MCF 10A (cell line): ENCODE data around the gene IGFLR1. TPM values are rescaled to one million over a fixed set of nuclear protein-coding genes. Genes with fewer than 3 reads are reported as not detected.

ENCODE experiments used
- BruUV-seq: library from RNA; stranded (reverse); fragments of 400-500 nt; replicated peaks from 2 replicates; lab custom pipeline; 2021; lab: Mats Ljungman, UMichigan
- CTCF ChIA-PET: fragments of 300-600 bp; sonication (Branson Sonifier 250); formaldehyde crosslinking; extraction: SDS; loops from one replicate; lab custom pipeline; 2021; ENCODE audit warnings: antibody characterized with exemption, inconsistent platforms; lab: Yijun Ruan, JAX
- POLR2A ChIA-PET: fragments of 300-600, 350-650 bp; sonication (Branson Sonifier 250); formaldehyde crosslinking; extraction: SDS; loops from one replicate; lab custom pipeline; 2020; ENCODE audit warnings: antibody characterized with exemption, inconsistent platforms; lab: Yijun Ruan, JAX
- DNase-seq: peaks from one replicate; pipeline ENCODE4 v3.0.0-alpha.2; 2018; ENCODE audit not compliant: unreplicated experiment
- H3K27ac Mint-ChIP-seq: one replicate; pipeline ENCODE4 v1.8.0; 2022; ENCODE audit warnings: mild to moderate bottlenecking, low read depth, mixed read lengths; ENCODE audit not compliant: unreplicated experiment
- H3K27me3 Mint-ChIP-seq: one replicate; pipeline ENCODE4 v1.8.0; 2022; ENCODE audit warnings: mixed read lengths; ENCODE audit not compliant: insufficient read depth, unreplicated experiment
- H3K36me3 Mint-ChIP-seq: one replicate; pipeline ENCODE4 v1.8.0; 2022; ENCODE audit warnings: mild to moderate bottlenecking, moderate library complexity, mixed read lengths; ENCODE audit not compliant: insufficient read depth, unreplicated experiment
- H3K4me1 Mint-ChIP-seq: one replicate; pipeline ENCODE4 v1.8.0; 2022; ENCODE audit warnings: mixed read lengths; ENCODE audit not compliant: insufficient read depth, unreplicated experiment
- H3K4me3 Mint-ChIP-seq: one replicate; pipeline ENCODE4 v1.8.0; 2022; ENCODE audit warnings: mild to moderate bottlenecking, moderate library complexity, mixed read lengths; ENCODE audit not compliant: unreplicated experiment
- H3K9me3 Mint-ChIP-seq: one replicate; pipeline ENCODE4 v1.8.0; 2022; ENCODE audit warnings: mixed read lengths; ENCODE audit not compliant: unreplicated experiment
- CTCF ChIP-seq: fragments of 200-600 bp; IDR thresholded peaks from one replicate; pipeline ENCODE4 v1.8.0; 2022; ENCODE audit warnings: antibody characterized with exemption, mild to moderate bottlenecking; ENCODE audit not compliant: unreplicated experiment
- intact Hi-C: fragments of 100-400 bp; cut with micrococcal nuclease; formaldehyde crosslinking; loops from 2 replicates; pipeline ENCODE4 v1.14.1; 2022
- total RNA-seq: library from RNA; stranded (reverse); gene quantifications from 2 replicates; pipeline ENCODE4 v1.2.3, GENCODE V29; 2022

Gene IGFLR1
- total RNA-seq, 1 experiment from 2014 or later, result 4.2 TPM

DNA sequence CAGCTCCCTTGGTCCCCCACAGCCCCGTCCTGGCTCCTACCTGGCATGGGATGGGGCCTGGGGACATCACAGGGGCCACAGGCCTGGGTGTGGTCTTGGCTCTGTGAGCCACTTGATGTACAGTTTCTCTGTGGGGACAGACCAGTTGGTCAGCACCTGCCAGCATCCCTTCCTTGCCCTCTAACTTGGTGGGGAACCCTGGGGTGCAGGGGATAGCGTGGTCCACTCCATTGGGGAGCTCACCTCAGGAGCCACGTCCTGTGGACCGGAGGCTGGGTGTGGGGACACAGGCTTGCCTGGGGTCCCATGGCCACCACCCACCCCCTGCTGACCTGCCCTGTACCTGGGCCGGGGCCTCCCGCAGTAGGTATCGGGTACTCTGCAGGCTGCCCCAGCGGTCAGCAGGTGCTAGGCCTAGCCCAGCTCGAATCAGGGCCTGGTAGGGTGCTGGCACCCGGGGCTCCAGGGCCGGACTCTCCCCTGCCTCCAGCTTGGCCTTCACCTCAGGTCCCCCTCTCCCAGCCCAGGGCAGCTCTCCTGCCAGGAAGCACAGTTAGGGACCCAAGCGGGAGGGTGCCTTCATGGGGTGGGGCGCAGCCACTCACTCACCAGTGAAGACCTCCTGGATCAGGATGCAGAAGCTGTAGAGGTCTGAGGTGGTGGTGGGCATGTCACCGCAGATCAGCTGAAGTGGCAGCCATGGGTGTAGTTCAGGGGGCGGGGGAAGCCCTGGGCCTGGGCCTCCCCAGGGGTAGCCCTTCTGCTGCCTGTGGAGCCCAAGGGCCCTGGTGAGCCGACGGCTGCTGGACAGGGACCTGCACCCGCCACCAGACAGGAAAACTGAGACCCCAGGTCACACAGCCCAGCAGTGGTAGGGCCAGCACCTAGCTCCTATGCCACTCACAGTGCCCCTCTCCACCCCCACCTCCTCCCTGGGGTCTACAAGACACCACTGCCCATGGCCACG is 48.0 kb upstream of the IGFLR1 start:
- H3K9me3 Mint-ChIP-seq, result no peaks in the 10 kb centered on the region
- intact Hi-C loops, result no loop called here
- no peak overlapping the region for H3K4me3 Mint-ChIP-seq
- no peaks in the 10 kb centered on the region for H3K27me3 Mint-ChIP-seq
- CTCF ChIA-PET, result interaction anchor here (0.6 kb wide), 1 partner anchor 103 kb away, joined by 3 read pairs; no protein-coding TSS in a partner anchor
- TF ChIP-seq CTCF, result no peak
- no peak overlapping the region for H3K27ac Mint-ChIP-seq
- no peaks in the 10 kb centered on the region for H3K36me3 Mint-ChIP-seq
- no peak for DNase-seq
- no peaks in the 10 kb centered on the region for H3K4me1 Mint-ChIP-seq
- POLR2A ChIA-PET, result no interaction called here
- no TSS peak for BruUV-seq

DNA sequence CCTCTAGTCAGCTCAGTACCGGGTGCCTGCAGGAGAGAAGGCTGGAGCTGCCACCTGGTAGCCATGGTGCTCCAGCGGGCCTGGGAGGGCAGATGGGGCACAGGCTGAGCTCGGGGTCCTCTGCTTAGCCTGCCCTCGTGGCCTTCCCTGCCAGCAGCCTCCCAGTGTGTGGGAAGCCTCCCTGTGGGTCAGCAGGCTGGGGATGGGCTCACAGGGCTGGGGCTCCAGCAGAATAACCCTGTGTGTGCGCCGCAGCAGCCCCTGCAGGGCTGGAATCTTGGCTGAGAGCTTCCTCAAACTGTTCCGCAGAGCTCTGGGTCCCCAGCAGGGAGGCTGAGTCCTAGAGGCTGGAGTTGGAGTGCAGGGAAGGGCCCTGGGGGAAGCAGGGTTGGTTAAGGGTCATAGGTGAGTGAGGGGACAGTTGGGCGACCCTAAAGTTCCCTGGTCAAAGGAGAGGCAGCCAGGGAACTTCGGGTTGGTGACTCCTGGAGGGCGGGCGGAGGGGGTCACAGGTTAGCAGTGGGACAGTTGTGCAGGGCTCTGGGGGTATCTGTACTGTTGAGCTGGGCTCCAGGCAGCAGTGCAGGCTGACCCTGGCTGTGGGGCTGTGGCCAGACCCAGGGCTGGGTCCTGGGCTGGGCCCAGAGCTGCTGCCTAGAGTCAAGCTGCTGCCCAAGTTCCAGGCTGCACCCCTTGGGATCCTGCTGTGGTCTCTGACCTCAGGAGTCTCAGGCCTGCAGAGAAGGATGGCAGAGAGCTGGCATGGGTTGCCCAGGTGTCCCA is 47.1 kb upstream of the IGFLR1 start:
- H3K4me3 Mint-ChIP-seq, result no peak overlapping the region
- CTCF ChIA-PET, result interaction anchor here (0.6 kb wide), 2 partner anchors 104 to 644 kb away, joined by 3 read pairs; no protein-coding TSS in a partner anchor
- intact Hi-C loops, result no loop called here

DNA sequence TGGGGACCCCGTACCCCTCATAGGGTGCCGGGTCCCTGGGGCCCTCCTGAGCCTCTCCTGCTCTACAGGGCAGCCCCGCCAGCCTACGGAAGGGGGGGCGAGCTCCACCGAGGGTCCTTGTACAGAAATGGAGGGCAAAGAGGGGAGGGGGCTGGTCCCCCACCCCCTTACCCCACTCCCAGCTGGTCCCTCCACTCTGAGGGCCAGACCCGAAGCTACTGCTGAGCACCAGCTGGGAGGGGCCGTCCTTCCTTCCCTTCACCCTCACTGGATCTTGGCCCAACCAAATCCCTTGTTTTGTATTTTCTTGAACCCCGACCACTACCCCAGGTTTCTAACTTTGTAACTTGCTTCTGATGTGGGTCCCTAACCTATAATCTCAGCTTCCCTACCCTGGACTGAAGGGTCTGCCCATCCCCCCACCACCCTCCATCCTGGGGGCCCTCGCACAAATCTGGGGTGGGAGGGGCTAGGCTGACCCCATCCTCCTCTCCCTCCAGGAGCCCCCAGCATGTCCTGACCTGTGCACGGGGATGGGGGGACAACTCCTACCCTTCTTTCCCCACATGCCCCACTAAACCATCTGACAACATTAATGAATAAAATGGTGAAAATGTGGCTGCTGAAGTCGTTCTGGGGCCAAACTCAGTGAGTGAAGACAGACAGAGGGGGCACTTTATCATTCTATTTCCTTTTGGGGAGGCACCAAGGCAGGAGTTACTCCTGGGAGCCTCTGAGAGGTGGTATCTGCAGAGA is 46.1 kb upstream of the IGFLR1 start:
- DNase-seq, result no peak
- Mint-ChIP-seq H3K4me1 (no peaks in the 10 kb centered on the region), H3K9me3 (no peaks in the 10 kb centered on the region), H3K27ac (no peak overlapping the region), H3K4me3 (no peak overlapping the region), H3K36me3 (no peaks in the 10 kb centered on the region), H3K27me3 (no peaks in the 10 kb centered on the region)
- CTCF ChIA-PET, result interaction anchor here (0.6 kb wide), 1 partner anchor 643 kb away, joined by 3 read pairs; no protein-coding TSS in a partner anchor
- no peak for TF ChIP-seq CTCF
- intact Hi-C loops, result no loop called here
- POLR2A ChIA-PET, result no interaction called here
- BruUV-seq, result no TSS peak

More for the DNA sequence above, 47.1 kb upstream of the IGFLR1 start:
- Mint-ChIP-seq H3K9me3 (no peaks in the 10 kb centered on the region), H3K27ac (no peak overlapping the region), H3K36me3 (no peaks in the 10 kb centered on the region), H3K27me3 (no peaks in the 10 kb centered on the region), H3K4me1 (no peaks in the 10 kb centered on the region)
- DNase-seq, result no peak
- TF ChIP-seq CTCF, result no peak
- BruUV-seq, result no TSS peak
- POLR2A ChIA-PET, result no interaction called here
